Nucleus accumbens (tissue), 56 donors: ENCODE data around the gene ELMO1.

ENCODE experiments used
- DNase-seq, 56 donors: peaks; one replicate each; lab custom pipeline; 2025; lab: John Stamatoyannopoulos, UW

The ELMO1 gene

GRCh38 chr7:37476428-37476827 lies 27.8 kb upstream of the ELMO1 start:
- DNase-seq, result peak in 12 of 56 donors; percentile 9 to 57 (median 25)

DNA sequence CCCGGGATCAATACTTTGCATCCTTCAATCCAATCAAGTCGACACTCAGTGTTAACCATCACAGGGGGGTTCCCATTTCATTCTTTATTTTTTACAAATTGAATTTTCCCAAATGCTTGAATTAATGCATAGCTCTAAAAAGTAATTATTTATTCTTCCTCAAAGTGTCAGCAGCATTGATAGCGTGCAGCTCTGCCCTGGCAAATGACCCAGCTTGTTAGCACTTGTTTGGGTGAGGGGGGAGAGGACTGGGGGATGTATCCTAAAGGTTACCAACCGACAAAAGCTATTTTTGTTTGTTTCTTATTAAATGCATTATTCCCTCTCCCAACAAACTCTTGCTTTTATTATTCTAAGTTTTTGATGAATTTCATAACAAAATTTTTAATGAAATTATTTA lies 27.0 kb upstream of the ELMO1 start:
- DNase-seq, result no peak

GRCh38 chr7:37471619-37472018 lies 23.0 kb upstream of the ELMO1 start:
- no peak for DNase-seq

DNA sequence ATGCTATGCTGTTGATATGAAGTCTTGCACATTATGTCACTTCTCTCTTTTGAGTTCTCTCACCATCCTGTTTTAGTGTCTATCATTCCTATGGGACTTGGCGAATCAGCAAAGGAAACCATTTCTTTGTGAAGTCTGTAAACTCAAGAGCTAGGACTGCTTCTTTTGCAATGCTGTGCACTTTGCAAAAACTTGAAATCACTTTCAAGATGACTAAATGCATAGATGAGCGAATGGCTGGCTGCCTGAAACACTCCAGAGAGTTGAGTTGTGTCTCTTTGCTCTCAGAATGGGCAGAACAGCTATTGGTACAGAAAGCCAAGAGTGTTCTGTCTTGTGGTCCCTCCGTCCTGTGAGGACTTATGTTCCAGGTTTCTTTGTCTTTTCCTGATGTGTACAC lies 18.3 kb upstream of the ELMO1 start:
- no peak for DNase-seq

- DNase-seq, result no peak
These were observed 13.5 kb upstream of the ELMO1 start for GRCh38 chr7:37462138-37462537.

- DNase-seq, result no peak
These were observed 6.4 kb upstream of the ELMO1 start for GRCh38 chr7:37455081-37455480.

DNA sequence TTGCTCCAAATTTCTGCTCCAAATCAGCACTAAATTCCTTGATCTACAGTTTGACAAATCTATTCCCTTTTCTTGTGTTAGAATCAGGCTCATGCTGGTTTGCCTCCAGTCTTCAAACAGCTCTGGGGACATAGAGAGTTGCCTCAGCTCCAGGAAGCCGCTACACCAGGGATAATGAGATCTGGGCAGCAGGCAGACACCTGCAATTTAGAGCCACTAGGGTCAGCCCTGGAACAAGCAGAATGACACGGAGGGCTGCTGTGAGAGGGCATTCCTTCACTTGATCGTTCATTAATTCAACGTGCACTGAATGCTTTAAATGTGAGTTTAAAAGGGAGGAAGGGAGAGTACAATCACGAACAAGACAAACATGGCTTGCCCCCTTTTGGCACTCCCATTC lies 3.7 kb upstream of the ELMO1 start:
- no peak for DNase-seq

- no peak for DNase-seq
These were observed 1.4 kb upstream of the ELMO1 start for GRCh38 chr7:37450035-37450434.

GRCh38 chr7:37449621-37450020 lies 957 bp upstream of the ELMO1 start:
- DNase-seq, result no peak

GRCh38 chr7:37448011-37448635 lies 541 bp downstream of the ELMO1 start:
- DNase-seq, result peak in 17 of 56 donors; percentile 16 to 65 (median 50)

DNA sequence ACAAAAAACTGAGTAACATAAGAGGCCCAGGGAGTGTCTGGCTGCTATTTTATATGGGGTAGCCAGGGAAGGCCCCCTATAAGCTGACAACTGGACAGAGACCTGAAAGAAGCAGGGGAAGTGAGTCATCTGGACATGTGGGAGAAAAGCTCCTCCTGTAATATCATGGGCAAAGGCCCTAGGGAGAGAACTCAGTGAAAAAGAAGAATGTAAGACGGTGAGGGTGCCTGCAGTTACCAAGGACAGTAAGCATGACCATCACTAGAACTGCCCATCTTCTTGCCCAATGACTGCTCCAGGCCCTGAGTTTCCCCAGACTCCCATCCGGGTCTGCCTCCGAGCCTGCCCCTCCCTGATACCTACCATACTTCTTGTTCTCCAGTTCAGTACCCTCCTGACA lies 2.3 kb downstream of the ELMO1 start:
- no peak for DNase-seq

- no peak for DNase-seq
These were observed 2.9 kb downstream of the ELMO1 start for GRCh38 chr7:37445790-37446189.

GRCh38 chr7:37445064-37445723 lies 3.5 kb downstream of the ELMO1 start:
- DNase-seq, result no peak

DNA sequence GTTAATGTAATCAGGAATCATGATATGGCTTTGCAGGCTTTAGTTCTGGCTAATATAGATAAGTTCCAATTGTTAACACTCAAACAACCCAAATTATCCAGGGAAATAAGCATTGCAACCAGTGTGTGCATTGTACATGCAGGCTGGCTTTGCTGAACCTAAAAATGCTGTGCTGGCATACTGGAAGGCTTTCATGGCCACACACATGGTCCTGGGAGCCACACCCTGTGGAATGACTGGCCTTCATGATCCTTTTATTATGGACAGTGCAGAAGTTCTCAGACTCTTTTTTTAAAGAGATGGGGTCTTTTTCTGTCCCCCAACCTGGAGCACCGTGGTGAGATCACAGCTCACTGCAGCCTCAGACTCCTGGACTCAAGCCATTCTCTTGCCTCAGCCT lies 5.0 kb downstream of the ELMO1 start:
- DNase-seq, result no peak

DNA sequence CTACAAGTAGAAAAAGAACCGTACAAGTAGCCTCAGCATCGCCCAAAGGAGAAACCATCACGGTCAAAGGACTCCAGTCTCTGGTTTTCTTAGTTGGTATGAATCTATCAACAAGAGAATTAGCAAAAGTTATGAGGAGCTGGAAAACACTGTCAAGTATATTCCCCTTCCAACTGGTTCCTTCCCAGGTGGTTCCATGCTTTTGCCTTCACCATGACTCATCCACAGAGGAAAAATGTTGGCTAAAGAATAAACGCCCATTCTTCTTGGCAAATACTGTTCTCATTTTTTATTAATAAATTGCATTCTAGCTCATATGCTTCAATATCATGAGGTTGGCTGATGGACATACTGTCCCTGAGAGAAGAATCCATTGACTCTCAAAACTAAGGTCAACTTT lies 6.4 kb downstream of the ELMO1 start:
- DNase-seq, result no peak

DNA sequence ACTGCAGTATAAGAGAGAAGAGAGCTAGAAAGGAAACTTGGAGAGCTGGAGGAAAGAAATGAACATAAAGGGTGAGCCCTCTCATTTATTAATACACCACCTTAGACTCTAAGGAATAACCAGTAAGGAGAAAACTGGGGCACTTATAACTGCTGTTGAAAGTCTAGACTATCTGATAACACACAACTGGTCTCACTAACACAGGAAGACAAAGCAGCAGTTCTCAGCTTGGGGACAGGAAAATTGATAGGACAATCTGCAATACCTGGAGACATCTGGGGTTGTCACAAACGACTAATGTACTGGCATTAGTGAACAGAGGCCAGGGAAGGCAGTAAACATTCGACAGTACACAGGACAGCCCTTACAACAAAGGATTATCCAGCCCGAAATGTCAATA lies 6.8 kb downstream of the ELMO1 start:
- DNase-seq, result no peak

DNA sequence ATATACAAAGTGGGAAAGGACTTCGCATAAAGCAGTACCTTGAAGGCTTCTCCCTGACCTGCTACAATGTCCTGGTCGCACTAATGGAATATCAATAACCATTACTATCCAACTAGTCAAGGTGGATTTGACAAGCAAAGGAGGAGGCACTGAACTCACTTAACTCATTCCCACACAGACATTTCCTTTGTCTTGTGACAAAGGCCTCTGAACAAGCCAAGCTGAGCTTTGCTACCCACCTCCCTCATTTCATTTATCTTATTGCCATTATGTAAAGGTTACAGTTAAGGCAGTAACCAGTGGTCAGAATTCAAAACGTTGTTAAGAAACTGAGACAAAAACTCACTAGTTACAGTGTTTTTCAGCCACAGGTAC lies 7.3 kb downstream of the ELMO1 start:
- no peak for DNase-seq

DNA sequence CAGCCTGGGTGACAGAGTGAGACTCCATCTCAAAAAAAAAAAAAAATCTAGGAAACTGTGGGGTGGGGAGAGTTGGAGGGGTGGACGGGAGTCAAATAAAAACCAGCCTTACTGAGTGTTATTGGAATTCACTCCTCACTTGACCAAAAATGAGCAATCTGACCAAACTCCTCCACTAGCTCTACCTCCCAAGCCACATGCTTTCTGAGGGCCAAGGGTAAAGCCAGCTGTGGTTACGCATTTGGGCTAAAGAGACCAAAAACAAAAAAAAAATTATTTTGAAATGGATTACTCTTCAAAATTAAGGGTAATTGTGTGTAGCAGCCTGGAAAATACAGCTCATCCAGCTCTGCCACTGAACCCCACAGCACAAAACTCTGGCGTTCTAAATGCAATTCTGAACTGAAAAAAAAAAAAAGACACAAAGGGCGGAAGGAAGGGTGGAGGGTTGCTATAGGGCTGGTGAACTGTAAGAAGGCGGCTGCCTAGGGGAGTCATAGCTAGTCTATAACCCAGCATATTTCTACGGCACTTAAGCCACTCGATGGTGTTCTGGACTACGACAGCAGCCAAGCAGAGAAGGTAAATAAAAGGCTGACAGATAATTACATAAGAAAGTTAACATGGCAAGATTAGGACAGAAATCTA lies 7.8 kb downstream of the ELMO1 start:
- no peak for DNase-seq

- no peak for DNase-seq
These were observed 9.0 kb downstream of the ELMO1 start for GRCh38 chr7:37439653-37440026.

- DNase-seq, result no peak
These were observed 9.6 kb downstream of the ELMO1 start for GRCh38 chr7:37438906-37439652.

DNA sequence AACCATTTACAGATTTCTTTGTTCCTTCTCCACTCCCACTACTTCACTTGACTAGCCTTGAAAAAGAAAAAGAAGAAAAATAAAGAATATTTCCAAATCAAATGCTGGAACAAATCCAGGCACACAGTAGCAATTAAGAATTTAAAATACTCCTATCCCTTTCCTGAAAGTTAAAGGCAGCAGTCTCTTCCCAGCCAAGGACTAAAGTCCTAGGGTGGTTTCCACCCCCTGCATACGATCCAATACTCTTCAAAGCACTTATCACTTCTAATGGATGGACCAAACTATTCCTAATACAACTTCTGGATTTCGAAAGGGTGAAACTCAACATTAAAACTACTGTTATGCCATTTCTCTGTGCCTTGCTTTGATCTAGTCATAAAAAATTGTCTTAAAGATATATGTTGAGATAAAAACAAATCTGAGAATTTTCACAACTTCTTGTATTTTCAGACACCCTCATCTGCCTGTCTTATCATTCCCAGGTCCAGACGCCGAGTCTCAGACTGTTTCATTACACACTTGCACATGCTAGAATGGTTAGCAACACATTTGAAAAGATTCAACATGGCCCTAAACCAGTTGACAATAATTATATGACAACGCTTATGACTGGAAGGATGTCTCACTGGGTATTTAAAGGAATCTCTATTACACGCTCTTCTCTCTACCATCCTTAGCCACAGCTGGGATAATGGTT lies 13.4 kb downstream of the ELMO1 start:
- DNase-seq, result no peak
